Small intestine (tissue), 7 donors: Measurements from ENCODE around the gene ARL6IP1. TPM values are rescaled to one million over a fixed set of nuclear protein-coding genes. Genes with fewer than 3 reads are reported as not detected.
"Not testable (repeated sequence)": the region's sequence is repeated elsewhere in the genome, so short reads cannot be mapped to it uniquely, and the experiment has no call there.

Experiments used
- DNase-seq, 2 donors: peaks; one replicate each; pipeline versions ENCODE4 v3.0.0 to v3.0.0-alpha.2; 2013
- FAIRE-seq: peaks from 2 replicates; lab custom pipeline; 2012; peaks lifted over from hg19 to GRCh38; lab: Jason Lieb, UNC
- H3K27ac ChIP-seq, 3 donors: one replicate each; pipeline ENCODE4 v1.5.1; 2013; ENCODE audit warnings: low read length in 2 of 3, mild to moderate bottlenecking in 2 of 3, control low read depth in 1 of 3, inconsistent platforms in 1 of 3, low read depth in 1 of 3, moderate library complexity in 1 of 3
- H3K27me3 ChIP-seq, 3 donors: one replicate each; pipeline ENCODE4 v1.6.1; 2013; ENCODE audit warnings: low read length in 3 of 3, inconsistent platforms in 1 of 3; ENCODE audit not compliant: control insufficient read depth in 3 of 3, insufficient read depth in 3 of 3
- H3K36me3 ChIP-seq, 3 donors: one replicate each; pipeline ENCODE4 v1.6.1; 2013; ENCODE audit warnings: low read length in 3 of 3, inconsistent platforms in 1 of 3, low read depth in 1 of 3, mild to moderate bottlenecking in 1 of 3, moderate library complexity in 1 of 3; ENCODE audit not compliant: control insufficient read depth in 3 of 3, insufficient read depth in 2 of 3
- H3K4me1 ChIP-seq, 3 donors: one replicate each; pipeline ENCODE4 v1.6.1; 2013; ENCODE audit warnings: low read length in 2 of 3, inconsistent platforms in 1 of 3, low read depth in 1 of 3, mild to moderate bottlenecking in 1 of 3, moderate library complexity in 1 of 3; ENCODE audit not compliant: control insufficient read depth in 3 of 3, insufficient read depth in 2 of 3
- H3K4me3 ChIP-seq, 3 donors: one replicate each; pipeline ENCODE4 v1.5.1; 2013; ENCODE audit warnings: low read length in 3 of 3, control low read depth in 1 of 3, inconsistent platforms in 1 of 3, low read depth in 1 of 3, mild to moderate bottlenecking in 1 of 3, moderate library complexity in 1 of 3
- H3K9me3 ChIP-seq, 2 donors: one replicate each; pipeline ENCODE4 v1.6.1; 2013; ENCODE audit warnings: low read depth in 1 of 2, low read length in 1 of 2; ENCODE audit not compliant: control insufficient read depth in 2 of 2, insufficient read depth in 1 of 2
- WGBS, 3 donors: extraction: QIAGEN DNeasy Blood & Tissue Kit; methylation state at CpG; one replicate each; pipeline ENCODE4 v1.1.7; 2013; 5-methylcytosine and 5-hydroxymethylcytosine counted together
- polyA plus RNA-seq, 4 donors: library from polyadenylated mRNA; stranded (reverse) in 3 of 4; unstranded in 1 of 4; fragments of 200-250 nt in 3 of 4; fragments of 120-200 nt in 1 of 4; gene quantifications; one replicate each; pipeline versions ENCODE4 v1.2.1 to v1.2.3, GENCODE V29; 2013
- donor health status: healthy with polysubstance abuse.
- donor health status: control.
- donor health status: control.
- donor health status: Bipolar disorder and iron deficiency.
- donor health status: healthy.

Gene ARL6IP1
- polyA plus RNA-seq, 4 donors = 45.7 to 230 (median 135) TPM

- DNase-seq (no peak), FAIRE-seq (no peak)
- Histone ChIP-seq H3K4me3 (no peak overlapping the region), H3K36me3 (peaks cover 17 to 39% (median 28%) of the 10 kb centered on the region in 3 donors), H3K4me1 (peaks cover 0 to 17% (median 0%) of the 10 kb centered on the region in 3 donors), H3K27me3 (no peaks in the 10 kb centered on the region), H3K27ac (no peak overlapping the region), H3K9me3 (no peaks in the 10 kb centered on the region)
- WGBS, 3 donors = 83 to 90% (median 88%) methylated on average over 8 of the region's 8 CpGs
These were observed 18.5 kb downstream of the ARL6IP1 start for GRCh38 chr16:18782697-18783429.

GRCh38 chr16:18781232-18781631 is 20.1 kb downstream of the ARL6IP1 start:
- not testable (repeated sequence) for H3K27ac ChIP-seq, H3K4me1 ChIP-seq, H3K27me3 ChIP-seq, H3K9me3 ChIP-seq, H3K4me3 ChIP-seq, FAIRE-seq, DNase-seq
- 80 to 92% (median 87%) methylated on average over 5 to 6 of the region's 6 CpGs for whole genome bisulfite sequencing, 3 donors
- H3K36me3 ChIP-seq = peaks cover 12 to 27% (median 25%) of the 10 kb centered on the region in 3 donors

GRCh38 chr16:18780460-18781026 is 20.8 kb downstream of the ARL6IP1 start:
- not testable (repeated sequence) for H3K4me1 ChIP-seq, H3K9me3 ChIP-seq, DNase-seq, FAIRE-seq, H3K27ac ChIP-seq, H3K4me3 ChIP-seq, H3K27me3 ChIP-seq
- H3K36me3 ChIP-seq = peaks cover 12 to 25% (median 22%) of the 10 kb centered on the region in 3 donors
- 57 to 70% (median 63%) methylated on average over 7 to 8 of the region's 8 CpGs for WGBS, 3 donors

GRCh38 chr16:18777664-18778063 is 23.7 kb downstream of the ARL6IP1 start:
- H3K36me3 ChIP-seq, DNase-seq, H3K4me3 ChIP-seq, H3K27me3 ChIP-seq, FAIRE-seq, H3K27ac ChIP-seq, H3K4me1 ChIP-seq, H3K9me3 ChIP-seq: not testable (repeated sequence)
- 100% methylated on average over 1 of the region's 1 CpG for WGBS, 3 donors

DNA sequence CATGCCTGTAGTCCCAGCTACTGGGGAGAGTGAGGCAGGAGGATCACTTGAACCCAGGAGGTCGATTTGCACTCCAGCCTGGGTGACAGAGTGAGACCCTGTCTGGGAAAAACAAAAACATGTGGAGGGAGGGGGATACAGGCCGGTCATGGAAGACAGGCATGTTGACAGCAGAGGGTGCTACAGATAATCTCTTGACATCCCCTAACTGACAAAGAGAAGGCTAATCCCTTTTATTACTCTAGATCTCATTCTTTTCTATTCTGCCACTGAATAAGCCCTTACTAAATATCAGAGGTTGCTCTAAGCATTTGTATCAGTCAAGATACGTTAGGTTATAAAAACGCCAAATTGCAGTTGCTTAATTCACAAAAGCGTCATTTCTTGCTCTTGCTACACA is 25.0 kb downstream of the ARL6IP1 start:
- not testable (repeated sequence) for H3K27ac ChIP-seq, H3K27me3 ChIP-seq, H3K4me3 ChIP-seq, FAIRE-seq, DNase-seq, H3K4me1 ChIP-seq, H3K9me3 ChIP-seq, H3K36me3 ChIP-seq
- 68 to 81% (median 74%) methylated on average over 5 of the region's 5 CpGs for WGBS, 3 donors

DNA sequence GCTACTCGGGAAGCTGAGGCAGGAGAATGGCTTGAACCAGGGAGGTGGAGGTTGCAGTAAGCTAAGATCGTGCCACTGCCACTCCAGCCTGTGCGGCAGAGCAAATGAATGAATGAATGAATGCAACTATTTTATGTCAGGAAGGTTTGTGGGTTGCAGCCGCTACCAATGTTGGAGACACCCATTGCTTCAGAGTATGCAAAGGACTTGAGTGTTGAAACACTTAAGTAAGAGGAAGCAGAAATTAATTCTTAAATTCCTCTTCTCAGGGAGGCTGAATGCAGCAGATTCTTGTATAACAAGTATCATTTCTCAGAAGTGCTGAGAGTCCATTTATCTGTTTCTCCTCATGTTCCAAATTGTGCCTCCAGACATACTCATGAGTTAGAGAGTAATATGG is 26.7 kb downstream of the ARL6IP1 start:
- H3K27ac ChIP-seq, H3K27me3 ChIP-seq, FAIRE-seq, H3K36me3 ChIP-seq, H3K9me3 ChIP-seq, DNase-seq, H3K4me1 ChIP-seq, H3K4me3 ChIP-seq: not testable (repeated sequence)
- 91 to 97% (median 97%) methylated on average over 4 of the region's 4 CpGs for WGBS, 3 donors

DNA sequence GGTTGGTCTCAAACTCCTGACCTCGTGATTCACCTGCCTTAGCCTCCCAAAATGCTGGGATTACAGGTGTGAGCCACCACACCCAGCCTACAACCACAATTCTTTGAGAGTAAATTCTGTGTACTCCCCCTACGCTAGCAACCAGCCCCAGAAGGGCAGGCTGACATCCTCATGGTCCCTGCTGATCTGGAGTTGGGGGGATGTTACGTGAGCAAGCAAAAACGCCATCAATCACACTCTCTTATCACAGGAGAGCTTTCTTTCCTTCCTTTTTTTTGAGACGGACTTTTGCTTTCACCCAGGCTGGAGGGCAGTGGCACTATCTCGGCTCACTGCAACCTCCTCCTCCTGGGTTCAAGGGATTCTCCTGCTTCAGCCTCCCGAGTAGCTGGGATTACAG is 29.2 kb downstream of the ARL6IP1 start:
- not testable (repeated sequence) for FAIRE-seq, H3K27ac ChIP-seq, H3K9me3 ChIP-seq, H3K36me3 ChIP-seq, H3K4me1 ChIP-seq, H3K27me3 ChIP-seq, DNase-seq, H3K4me3 ChIP-seq
- 77 to 84% (median 82%) methylated on average over 7 of the region's 7 CpGs for WGBS, 3 donors

- FAIRE-seq, H3K27ac ChIP-seq, DNase-seq, H3K27me3 ChIP-seq, H3K4me1 ChIP-seq, H3K4me3 ChIP-seq, H3K36me3 ChIP-seq, H3K9me3 ChIP-seq: not testable (repeated sequence)
- 88 to 92% (median 91%) methylated on average over 11 of the region's 11 CpGs for WGBS, 3 donors
These were observed 30.9 kb downstream of the ARL6IP1 start for GRCh38 chr16:18770336-18770962.
